Smooth muscle cell (in vitro differentiated cells): ENCODE data around the gene GPR137. TPM values are rescaled to one million over a fixed set of nuclear protein-coding genes. Genes with fewer than 3 reads are reported as not detected.

ENCODE experiments used
- DNase-seq: peaks from one replicate; lab custom pipeline; 2025; ENCODE audit not compliant: unreplicated experiment; lab: John Stamatoyannopoulos, UW
- H2AFZ ChIP-seq: fragments of 200-600 bp; sonication (generic); 2 replicates; pipeline ENCODE4 v1.6.0; 2016; ENCODE audit warnings: antibody characterized with exemption, low read depth, mild to moderate bottlenecking
- H3F3A ChIP-seq: fragments of 200-600 bp; sonication (generic); 2 replicates; pipeline ENCODE4 v1.6.0; 2017; ENCODE audit warnings: antibody characterized with exemption, low read depth
- H3K27ac ChIP-seq: fragments of 200-600 bp; sonication (generic); 2 replicates; pipeline ENCODE4 v1.5.1; 2016; ENCODE audit warnings: low read depth, mild to moderate bottlenecking
- H3K27me3 ChIP-seq: fragments of 200-600 bp; sonication (generic); 2 replicates; pipeline ENCODE4 v1.6.1; 2016; ENCODE audit warnings: low read depth, mild to moderate bottlenecking
- H3K36me3 ChIP-seq: fragments of 200-600 bp; sonication (generic); 2 replicates; pipeline ENCODE4 v1.5.1; 2016; ENCODE audit warnings: low read depth
- H3K4me1 ChIP-seq: fragments of 200-600 bp; sonication (generic); 2 replicates; pipeline ENCODE4 v1.5.1; 2016; ENCODE audit warnings: low read depth
- H3K4me2 ChIP-seq: fragments of 200-600 bp; sonication (generic); 2 replicates; pipeline ENCODE4 v1.6.0; 2016; ENCODE audit warnings: mild to moderate bottlenecking
- H3K4me3 ChIP-seq: fragments of 200-600 bp; sonication (generic); 2 replicates; pipeline ENCODE4 v1.5.1; 2016; ENCODE audit warnings: mild to moderate bottlenecking
- H3K79me2 ChIP-seq: fragments of 200-600 bp; sonication (generic); 2 replicates; pipeline ENCODE4 v1.6.0; 2016; ENCODE audit warnings: low read depth, mild to moderate bottlenecking
- H3K9ac ChIP-seq: fragments of 200-600 bp; sonication (generic); 2 replicates; pipeline ENCODE4 v1.6.0; 2016; ENCODE audit warnings: low read depth
- H3K9me3 ChIP-seq: fragments of 200-600 bp; sonication (generic); replicated peaks from 2 replicates; pipeline ENCODE4 v1.5.1; 2016; ENCODE audit warnings: low read depth
- H4K20me1 ChIP-seq: fragments of 200-600 bp; sonication (generic); 2 replicates; pipeline ENCODE4 v1.6.0; 2016; ENCODE audit warnings: low read depth
- CTCF ChIP-seq: fragments of 200-600 bp; sonication (generic); IDR thresholded peaks from 2 replicates; pipeline ENCODE4 v1.5.1; 2017; ENCODE audit warnings: borderline replicate concordance, mild to moderate bottlenecking, antibody characterized with exemption; ENCODE audit not compliant: insufficient read depth, poor library complexity, severe bottlenecking
- WGBS: methylation state at CpG from one replicate; pipeline ENCODE4 v1.1.7; 2016; ENCODE audit warnings: low lambda C conversion rate; 5-methylcytosine and 5-hydroxymethylcytosine counted together
- polyA plus RNA-seq: library from polyadenylated mRNA; unstranded; fragments of >200 nt; fragmentation: Nextera tagmentation; extraction: Ambion mirVana; gene quantifications from 2 replicates; pipeline ENCODE4 v1.2.1, GENCODE V29; 2016
- total RNA-seq: library from RNA; depleted of rRNA; stranded (reverse); fragments of >200 nt; gene quantifications from 2 replicates; pipeline ENCODE4 v1.2.3, GENCODE V29; 2014

The GPR137 gene
- total and polyA plus RNA-seq, 2 experiments from 2014 or later, result 17.3 to 69.0 TPM

- no peak for TF ChIP-seq CTCF
- no peak overlapping the region for H3K9ac ChIP-seq
- no peak overlapping the region for H3K4me3 ChIP-seq
- H3K4me1 ChIP-seq, result peaks cover 8% of the 10 kb centered on the region
- DNase-seq, result no peak
- no peaks in the 10 kb centered on the region for H4K20me1 ChIP-seq
- H3K9me3 ChIP-seq, result no peaks in the 10 kb centered on the region
- no peak overlapping the region for H3K4me2 ChIP-seq
- H3K27ac ChIP-seq, result no peak overlapping the region
- H2AFZ ChIP-seq, result no peak overlapping the region
- peaks cover 8% of the 10 kb centered on the region for H3F3A ChIP-seq
- no peaks in the 10 kb centered on the region for H3K27me3 ChIP-seq
- no peaks in the 10 kb centered on the region for H3K79me2 ChIP-seq
- no peaks in the 10 kb centered on the region for H3K36me3 ChIP-seq
- 92% methylated on average over 15 of the region's 15 CpGs for WGBS
Measured at GRCh38 chr11:64266339-64266738, 19.3 kb upstream of the GPR137 start.

GRCh38 chr11:64267207-64267945 lies 18.3 kb upstream of the GPR137 start:
- Histone ChIP-seq H3K4me2 (no peak overlapping the region), H2AFZ (no peak overlapping the region), H3K27me3 (no peaks in the 10 kb centered on the region), H3K36me3 (no peaks in the 10 kb centered on the region), H3K4me1 (peaks cover 8% of the 10 kb centered on the region), H4K20me1 (no peaks in the 10 kb centered on the region), H3F3A (peaks cover 12% of the 10 kb centered on the region), H3K27ac (no peak overlapping the region), H3K9me3 (no peaks in the 10 kb centered on the region), H3K9ac (no peak overlapping the region), H3K79me2 (no peaks in the 10 kb centered on the region), H3K4me3 (no peak overlapping the region)
- 87% methylated on average over 13 of the region's 27 CpGs for WGBS
- DNase-seq, result no peak
- no peak for TF ChIP-seq CTCF

GRCh38 chr11:64268025-64268892 lies 17.4 kb upstream of the GPR137 start:
- H3K4me3 ChIP-seq, result peak overlapping the region; percentile 62
- H3K9ac ChIP-seq, result peak overlapping the region; percentile 85
- no peaks in the 10 kb centered on the region for H3K36me3 ChIP-seq
- no peaks in the 10 kb centered on the region for H3K79me2 ChIP-seq
- no peaks in the 10 kb centered on the region for H3K27me3 ChIP-seq
- H3K27ac ChIP-seq, result peak overlapping the region; percentile 91
- no peak overlapping the region for H2AFZ ChIP-seq
- peak overlapping the region; percentile 86 for H3K4me2 ChIP-seq
- peaks cover 12% of the 10 kb centered on the region for H3F3A ChIP-seq
- peaks cover 8% of the 10 kb centered on the region for H3K4me1 ChIP-seq
- no peaks in the 10 kb centered on the region for H3K9me3 ChIP-seq
- H4K20me1 ChIP-seq, result no peaks in the 10 kb centered on the region
- 75% methylated on average over 21 of the region's 23 CpGs for WGBS
- DNase-seq, result no peak
- TF ChIP-seq CTCF, result no peak
